Lung microvascular endothelial cell (primary cell): ENCODE measurements around the gene RXRA. TPM values are rescaled to one million over a fixed set of nuclear protein-coding genes. Genes with fewer than 3 reads are reported as not detected.
A peak's percentile ranks its signal among the peaks of the same experiment; 100 is the strongest.

ENCODE experiments used
- DNase-seq, 2 donors: peaks; one replicate each; pipeline versions ENCODE4 v3.0.0 to v3.0.0-alpha.2; 2010; ENCODE audit warnings: low read depth in 2 of 2
- total RNA-seq: library from RNA; depleted of rRNA; stranded (reverse); fragments of >200 nt; gene quantifications from 2 replicates; pipeline ENCODE4 v1.2.1, GENCODE V29; 2014

RXRA gene
- total RNA-seq, 1 donor from 2014 or later, result 14.9 TPM

- DNase-seq, result peak; percentile 70 to 89
Observed at GRCh38 chr9:134366223-134367031, 40.2 kb downstream of the RXRA start.

- no peak for DNase-seq
Observed at GRCh38 chr9:134367061-134367460, 40.8 kb downstream of the RXRA start.

GRCh38 chr9:134367791-134368490 lies 41.7 kb downstream of the RXRA start:
- no peak for DNase-seq

GRCh38 chr9:134368571-134368970 lies 42.3 kb downstream of the RXRA start:
- DNase-seq, result no peak

- DNase-seq, result no peak
Observed at GRCh38 chr9:134369416-134370212, 43.4 kb downstream of the RXRA start.

GRCh38 chr9:134370213-134370492 lies 43.9 kb downstream of the RXRA start:
- no peak for DNase-seq

GRCh38 chr9:134370638-134371037 lies 44.4 kb downstream of the RXRA start:
- no peak for DNase-seq

GRCh38 chr9:134371731-134372130 lies 45.5 kb downstream of the RXRA start:
- DNase-seq, result no peak

- peak in 1 of 2 donors; percentile 20 for DNase-seq
Observed at GRCh38 chr9:134372581-134373267, 46.5 kb downstream of the RXRA start.

- no peak for DNase-seq
Observed at GRCh38 chr9:134373269-134373668, 47.0 kb downstream of the RXRA start.

- no peak for DNase-seq
Observed at GRCh38 chr9:134373953-134374300, 47.7 kb downstream of the RXRA start.

- no peak for DNase-seq
Observed at GRCh38 chr9:134374301-134375010, 48.2 kb downstream of the RXRA start.

GRCh38 chr9:134375011-134375390 lies 48.7 kb downstream of the RXRA start:
- DNase-seq, result no peak

GRCh38 chr9:134375430-134376385 lies 49.5 kb downstream of the RXRA start:
- peak; percentile 46 to 56 for DNase-seq

- DNase-seq, result no peak
Observed at GRCh38 chr9:134376386-134377142, 50.3 kb downstream of the RXRA start.

- no peak for DNase-seq
Observed at GRCh38 chr9:134377143-134377484, 50.9 kb downstream of the RXRA start.

GRCh38 chr9:134377976-134378375 lies 51.7 kb downstream of the RXRA start:
- no peak for DNase-seq

- peak; percentile 32 to 37 for DNase-seq
Observed at GRCh38 chr9:134378901-134379338, 52.7 kb downstream of the RXRA start.

- DNase-seq, result peak in 1 of 2 donors; percentile 37
Observed at GRCh38 chr9:134379831-134380365, 53.6 kb downstream of the RXRA start.
